GM18858 (cell line): ENCODE data around the gene SLC17A8.

Source experiments
- ATAC-seq: cut with Tn5 transposase; IDR thresholded peaks from one replicate; pipeline ENCODE4 v1.9.1; 2021; ENCODE audit not compliant: unreplicated experiment

SLC17A8 gene

GRCh38 chr12:100368066-100368465, 11.2 kb downstream of the SLC17A8 start:
- no peak for ATAC-seq

DNA sequence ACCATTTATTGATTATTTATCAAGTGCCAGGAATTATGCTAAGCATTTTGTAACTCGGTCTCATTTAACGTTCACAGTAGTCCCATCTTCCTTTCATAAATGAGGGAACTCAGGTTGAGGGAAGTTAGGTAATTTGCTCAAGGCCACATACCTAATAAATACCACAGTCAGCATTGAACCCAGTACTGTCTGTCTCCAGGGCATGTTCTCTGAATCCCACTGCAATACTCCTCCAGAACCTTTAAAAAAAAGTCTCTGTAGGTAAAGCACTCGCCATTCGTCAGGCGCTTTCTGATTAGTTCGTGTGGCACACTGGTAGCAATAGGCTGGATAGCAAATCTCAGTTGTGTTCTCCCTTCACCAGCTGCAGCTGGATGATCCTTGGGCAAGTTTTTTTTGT, 14.3 kb downstream of the SLC17A8 start:
- no peak for ATAC-seq

DNA sequence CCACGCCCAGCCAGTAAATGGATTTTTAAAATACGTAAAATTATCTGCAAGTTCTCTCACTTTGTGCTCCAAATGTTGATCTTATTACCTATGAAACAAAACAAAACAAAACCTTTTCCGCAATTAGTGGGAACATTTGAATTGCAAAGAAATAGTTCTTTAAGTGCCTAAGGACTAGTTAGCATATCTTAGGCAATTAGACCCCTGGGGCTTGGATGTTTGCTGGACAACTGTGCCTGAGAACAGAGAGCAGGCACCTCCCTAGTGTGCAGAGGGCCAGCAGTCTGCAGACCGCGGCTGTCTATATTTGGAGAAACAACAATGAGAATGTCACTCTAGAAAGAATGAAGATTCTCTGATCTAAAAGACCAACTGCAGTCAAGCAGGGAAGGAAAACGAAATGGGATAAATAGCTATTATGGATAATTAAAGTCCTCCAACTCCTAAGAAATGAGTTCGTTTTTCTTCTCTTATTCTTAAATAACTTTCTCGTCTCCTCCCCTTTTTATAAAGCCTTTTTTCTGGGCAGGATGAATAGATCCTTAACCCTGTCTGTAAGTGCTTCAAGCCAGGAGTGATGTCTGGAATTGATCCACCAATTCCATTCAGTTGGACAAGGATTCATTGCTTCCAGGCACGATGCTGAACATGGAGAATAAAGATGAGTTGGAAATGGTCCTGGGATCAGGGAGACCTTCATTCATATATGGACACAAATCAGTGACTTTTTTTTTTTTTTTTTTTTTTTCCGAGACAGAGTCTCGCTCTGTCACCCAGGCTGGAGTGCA, 16.2 kb downstream of the SLC17A8 start:
- ATAC-seq = no peak

GRCh38 chr12:100375038-100375735, 18.3 kb downstream of the SLC17A8 start:
- ATAC-seq = no peak

GRCh38 chr12:100376161-100376560, 19.3 kb downstream of the SLC17A8 start:
- ATAC-seq = no peak

GRCh38 chr12:100381379-100381778, 24.5 kb downstream of the SLC17A8 start:
- no peak for ATAC-seq

- no peak for ATAC-seq
These were observed 25.5 kb downstream of the SLC17A8 start for GRCh38 chr12:100382338-100382737.

DNA sequence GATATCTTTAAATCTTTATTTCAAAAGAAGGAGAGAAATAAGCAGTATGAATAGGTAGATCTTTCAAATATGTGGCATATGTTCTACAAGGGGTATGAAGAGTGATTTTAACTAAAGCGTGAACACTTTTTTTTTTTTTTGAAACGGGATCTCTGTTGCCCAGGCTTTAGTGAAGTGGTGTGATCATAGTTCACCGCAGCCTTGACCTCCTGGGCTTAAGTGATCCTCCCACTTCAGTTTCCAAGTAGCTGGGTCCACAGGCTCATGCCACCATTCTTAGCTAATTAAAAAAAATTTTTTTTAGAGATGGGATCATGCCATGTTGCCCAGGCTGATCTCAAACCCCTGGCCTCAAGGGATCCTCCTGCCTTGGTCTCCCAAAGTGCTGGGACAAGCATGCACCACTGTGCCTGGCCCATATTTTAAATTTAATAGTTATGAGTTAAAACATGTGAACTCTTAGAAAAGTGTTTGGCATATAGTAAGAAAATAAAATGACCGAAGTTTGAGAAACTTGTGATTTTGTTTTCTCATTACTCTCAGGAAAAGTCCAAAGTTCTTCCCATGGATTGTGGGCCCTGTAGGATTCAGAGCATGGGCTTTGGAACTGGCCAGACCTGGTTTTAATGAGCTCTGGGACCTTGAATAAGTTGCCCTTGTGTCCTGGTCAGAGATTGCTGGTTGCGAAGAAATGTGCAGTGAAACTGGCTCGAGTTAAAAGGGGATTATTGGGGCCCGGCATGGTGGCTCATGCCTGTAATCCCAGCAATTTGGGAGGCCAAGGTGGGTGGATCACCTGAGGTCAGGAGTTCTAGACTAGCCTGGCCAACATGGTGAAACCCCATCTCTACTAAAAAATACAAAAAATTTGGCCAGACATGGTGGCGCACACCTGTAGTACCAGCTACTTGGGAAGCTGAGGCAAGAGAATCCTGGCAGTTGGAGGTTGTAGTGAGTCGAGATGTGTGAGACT, 27.0 kb downstream of the SLC17A8 start:
- ATAC-seq = no peak

GRCh38 chr12:100384559-100384935, 27.7 kb downstream of the SLC17A8 start:
- no peak for ATAC-seq

DNA sequence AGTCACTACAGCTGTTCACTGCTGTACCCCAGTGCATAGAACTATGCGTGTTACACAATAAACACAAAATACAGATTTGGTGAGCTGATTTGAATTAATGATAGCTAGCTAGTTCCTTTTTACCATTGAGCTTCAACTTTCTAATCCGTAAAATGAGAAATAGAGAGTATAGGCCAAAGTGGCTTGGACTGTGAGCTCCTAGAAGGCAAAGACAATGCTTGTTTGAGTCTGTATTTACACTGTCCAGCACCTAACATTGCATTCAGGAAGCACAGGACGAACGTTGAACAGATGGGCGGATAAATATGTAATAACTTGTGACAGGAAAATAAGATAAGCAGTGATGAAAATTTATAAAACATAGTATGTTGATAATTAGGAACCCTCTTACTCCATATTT, 31.5 kb downstream of the SLC17A8 start:
- no peak for ATAC-seq

- ATAC-seq = no peak
These were observed 35.0 kb downstream of the SLC17A8 start for GRCh38 chr12:100391856-100392255.

GRCh38 chr12:100393200-100393599, 36.3 kb downstream of the SLC17A8 start:
- ATAC-seq = no peak

- no peak for ATAC-seq
These were observed 38.9 kb downstream of the SLC17A8 start for GRCh38 chr12:100395811-100396210.

- no peak for ATAC-seq
These were observed 41.4 kb downstream of the SLC17A8 start for GRCh38 chr12:100398307-100398706.

GRCh38 chr12:100399095-100399494, 42.2 kb downstream of the SLC17A8 start:
- ATAC-seq = no peak

DNA sequence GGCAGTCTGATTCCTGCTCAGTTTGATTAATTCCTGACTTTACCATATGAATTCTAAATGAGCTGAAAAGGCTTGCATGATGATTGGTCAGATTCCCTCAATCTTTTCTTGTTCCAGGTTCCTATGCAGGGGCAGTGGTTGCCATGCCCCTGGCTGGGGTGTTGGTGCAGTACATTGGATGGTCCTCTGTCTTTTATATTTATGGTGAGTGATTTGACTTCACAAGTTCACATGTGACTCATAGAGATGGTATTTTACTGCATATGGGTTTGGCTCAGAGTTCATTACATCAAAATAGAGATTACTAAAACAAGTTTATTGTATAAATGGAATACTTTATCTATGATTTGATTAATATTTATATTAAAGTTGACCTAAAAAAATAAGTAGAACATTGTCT, 44.8 kb downstream of the SLC17A8 start:
- no peak for ATAC-seq

- no peak for ATAC-seq
These were observed 45.9 kb downstream of the SLC17A8 start for GRCh38 chr12:100402763-100403162.

GRCh38 chr12:100403446-100403845, 46.6 kb downstream of the SLC17A8 start:
- no peak for ATAC-seq

GRCh38 chr12:100404769-100405407, 48.0 kb downstream of the SLC17A8 start:
- no peak for ATAC-seq

DNA sequence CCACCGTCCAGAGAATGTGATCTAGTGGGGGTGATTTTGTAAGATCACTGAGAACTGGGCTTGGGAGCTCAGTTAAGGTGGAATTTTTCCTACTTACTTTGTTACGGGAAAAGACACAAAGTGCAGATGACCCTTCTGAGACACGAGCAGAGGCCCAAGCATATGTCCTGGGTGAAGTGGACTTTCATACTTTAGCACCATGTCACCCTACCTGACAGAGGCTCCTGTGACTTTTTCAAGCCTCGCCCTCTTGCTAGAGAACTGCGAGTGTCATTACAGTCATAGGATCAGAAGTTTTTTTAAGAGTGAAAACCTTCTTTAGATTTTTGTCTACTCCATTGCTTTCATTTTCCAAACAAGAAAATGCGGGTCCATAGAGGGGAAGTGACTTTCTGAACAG, 56.1 kb downstream of the SLC17A8 start:
- ATAC-seq = no peak

GRCh38 chr12:100414739-100415138, 57.9 kb downstream of the SLC17A8 start:
- no peak for ATAC-seq
